Cardiac muscle cell (in vitro differentiated cells and primary cell): ENCODE results near the gene LHX1. TPM values are rescaled to one million over a fixed set of nuclear protein-coding genes. Genes with fewer than 3 reads are reported as not detected.

Experiments used
- DNase-seq, 2 donors: peaks; one replicate each; pipeline versions ENCODE4 v3.0.0 to v3.0.0-alpha.2; 2010 to 2017; ENCODE audit warnings: low read depth in 1 of 2, low spot score in 1 of 2
- H3K27ac ChIP-seq: fragments of 200-600 bp; sonication (generic); 2 replicates; pipeline ENCODE4 v1.5.1; 2016
- H3K27me3 ChIP-seq: fragments of 200-600 bp; sonication (generic); 2 replicates; pipeline ENCODE4 v1.6.0; 2016; ENCODE audit warnings: control low read depth
- H3K36me3 ChIP-seq: fragments of 200-600 bp; sonication (generic); 2 replicates; pipeline ENCODE4 v1.5.1; 2016; ENCODE audit warnings: control low read depth
- H3K4me1 ChIP-seq: fragments of 200-600 bp; sonication (generic); 2 replicates; pipeline ENCODE4 v1.8.1; 2017; ENCODE audit warnings: low read depth, mild to moderate bottlenecking, mixed run types
- H3K4me3 ChIP-seq: fragments of 200-600 bp; sonication (generic); 2 replicates; pipeline ENCODE4 v1.5.1; 2016; ENCODE audit warnings: mild to moderate bottlenecking
- H3K9me3 ChIP-seq: fragments of 200-600 bp; sonication (generic); 2 replicates; pipeline ENCODE4 v1.5.1; 2017; ENCODE audit warnings: low read depth, mild to moderate bottlenecking, control low read depth
- CTCF ChIP-seq: IDR thresholded peaks from 2 replicates; pipeline ENCODE4 v1.5.1; 2012; ENCODE audit warnings: low read depth, mild to moderate bottlenecking, low read length
- polyA plus RNA-seq: library from polyadenylated mRNA; unstranded; fragments of >200 nt; fragmentation: Nextera tagmentation; extraction: Ambion mirVana; gene quantifications from 2 replicates; pipeline ENCODE4 v1.2.1, GENCODE V29; 2016
- total RNA-seq: library from RNA; depleted of rRNA; stranded (reverse); fragments of >200 nt; gene quantifications from 2 replicates; pipeline ENCODE4 v1.2.3, GENCODE V29; 2016

Gene LHX1
- total RNA-seq, result 4.1 and 5.8 TPM in 2 replicates
- 3.0 and 3.1 TPM in 2 replicates for polyA plus RNA-seq

- Histone ChIP-seq H3K9me3 (no peaks in the 10 kb centered on the region), H3K4me1 (peaks cover 26% of the 10 kb centered on the region), H3K36me3 (no peaks in the 10 kb centered on the region), H3K27me3 (peaks cover 100% of the 10 kb centered on the region), H3K4me3 (peak within 1 kb of the TSS; percentile 42), H3K27ac (no peak within 1 kb of the TSS)
- peak in 1 of 2 donors; percentile 52 for DNase-seq
- no peak for TF ChIP-seq CTCF
Measured at GRCh38 chr17:36937001-36937958, at the start of gene LHX1. Gene LHX1 (plus strand): TSS chr17:36937475. CDS start chr17:36938198, 723 bp downstream.

GRCh38 chr17:36888236-36888951 lies 48.9 kb upstream of the LHX1 start:
- H3K36me3 ChIP-seq, result no peaks in the 10 kb centered on the region
- H3K27me3 ChIP-seq, result no peaks in the 10 kb centered on the region
- no peak for TF ChIP-seq CTCF
- no peaks in the 10 kb centered on the region for H3K9me3 ChIP-seq
- H3K4me1 ChIP-seq, result peaks cover 11% of the 10 kb centered on the region
- H3K4me3 ChIP-seq, result no peak overlapping the region
- no peak for DNase-seq
- H3K27ac ChIP-seq, result no peak overlapping the region

GRCh38 chr17:36889770-36890349 lies 47.4 kb upstream of the LHX1 start:
- Histone ChIP-seq H3K4me3 (no peak overlapping the region), H3K4me1 (peaks cover 11% of the 10 kb centered on the region), H3K9me3 (no peaks in the 10 kb centered on the region), H3K36me3 (no peaks in the 10 kb centered on the region), H3K27me3 (peaks cover 4% of the 10 kb centered on the region), H3K27ac (no peak overlapping the region)
- no peak for DNase-seq
- no peak for TF ChIP-seq CTCF

GRCh38 chr17:36890398-36891168 lies 46.7 kb upstream of the LHX1 start:
- no peaks in the 10 kb centered on the region for H3K36me3 ChIP-seq
- H3K27ac ChIP-seq, result no peak overlapping the region
- no peak overlapping the region for H3K4me3 ChIP-seq
- H3K27me3 ChIP-seq, result peaks cover 4% of the 10 kb centered on the region
- no peaks in the 10 kb centered on the region for H3K9me3 ChIP-seq
- DNase-seq, result no peak
- peaks cover 11% of the 10 kb centered on the region for H3K4me1 ChIP-seq
- no peak for TF ChIP-seq CTCF
